Gastroesophageal sphincter (tissue), 3 donors: ENCODE measurements around the gene CTNNA2.

ENCODE experiments used
- POLR2A ChIP-seq, 2 donors: fragments of 450-650 bp; IDR thresholded peaks; one replicate each; pipeline ENCODE4 v1.6.1; 2017; ENCODE audit warnings: antibody characterized with exemption in 2 of 2, mild to moderate bottlenecking in 2 of 2, moderate library complexity in 1 of 2
- POLR2AphosphoS5 ChIP-seq: sonication (generic); formaldehyde crosslinking; IDR thresholded peaks from one replicate; pipeline ENCODE4 v1.6.1; 2017; ENCODE audit warnings: antibody characterized with exemption
- TF ChIP-seq, protein P1 (sequence below), 4 experiments: fragments of 200-600 bp in 2 of 4; fragments of 450-650 bp in 2 of 4; sonication (generic) in 1 of 4; IDR thresholded peaks; one replicate each; pipeline ENCODE4 v1.5.1; 2017 to 2019; ENCODE audit warnings: antibody characterized with exemption in 4 of 4, mild to moderate bottlenecking in 2 of 4, moderate library complexity in 2 of 4

GRCh38 chr2:80259292-80259691 is 746.4 kb downstream of the CTNNA2 start:
- TF ChIP-seq, protein P1, sequence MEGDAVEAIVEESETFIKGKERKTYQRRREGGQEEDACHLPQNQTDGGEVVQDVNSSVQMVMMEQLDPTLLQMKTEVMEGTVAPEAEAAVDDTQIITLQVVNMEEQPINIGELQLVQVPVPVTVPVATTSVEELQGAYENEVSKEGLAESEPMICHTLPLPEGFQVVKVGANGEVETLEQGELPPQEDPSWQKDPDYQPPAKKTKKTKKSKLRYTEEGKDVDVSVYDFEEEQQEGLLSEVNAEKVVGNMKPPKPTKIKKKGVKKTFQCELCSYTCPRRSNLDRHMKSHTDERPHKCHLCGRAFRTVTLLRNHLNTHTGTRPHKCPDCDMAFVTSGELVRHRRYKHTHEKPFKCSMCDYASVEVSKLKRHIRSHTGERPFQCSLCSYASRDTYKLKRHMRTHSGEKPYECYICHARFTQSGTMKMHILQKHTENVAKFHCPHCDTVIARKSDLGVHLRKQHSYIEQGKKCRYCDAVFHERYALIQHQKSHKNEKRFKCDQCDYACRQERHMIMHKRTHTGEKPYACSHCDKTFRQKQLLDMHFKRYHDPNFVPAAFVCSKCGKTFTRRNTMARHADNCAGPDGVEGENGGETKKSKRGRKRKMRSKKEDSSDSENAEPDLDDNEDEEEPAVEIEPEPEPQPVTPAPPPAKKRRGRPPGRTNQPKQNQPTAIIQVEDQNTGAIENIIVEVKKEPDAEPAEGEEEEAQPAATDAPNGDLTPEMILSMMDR (IDR thresholded peaks at IDR 0.05), result no peak
- TF ChIP-seq POLR2A (IDR thresholded peaks at IDR 0.05) (no peak), POLR2AphosphoS5 (no peak)
